NCI-H187 (cell line): Measurements from ENCODE around the gene CA4.

Source experiments
- DNase-seq, 2 experiments: peaks; one replicate each; lab custom pipeline; 2025; lab: John Stamatoyannopoulos, UW

The CA4 gene

GRCh38 chr17:60155427-60155814 lies 5.6 kb downstream of the CA4 start:
- DNase-seq = no peak

GRCh38 chr17:60155815-60156214 lies 6.0 kb downstream of the CA4 start:
- no peak for DNase-seq

- no peak for DNase-seq
Observed at GRCh38 chr17:60156746-60157145, 7.0 kb downstream of the CA4 start.

GRCh38 chr17:60157487-60158040 lies 7.8 kb downstream of the CA4 start:
- DNase-seq = no peak

GRCh38 chr17:60158751-60159478 lies 9.1 kb downstream of the CA4 start:
- DNase-seq = no peak

- no peak for DNase-seq
Observed at GRCh38 chr17:60159479-60159866, 9.7 kb downstream of the CA4 start.

- no peak for DNase-seq
Observed at GRCh38 chr17:60160829-60161501, 11.2 kb downstream of the CA4 start.

- DNase-seq = no peak
Observed at GRCh38 chr17:60161598-60162330, 12.0 kb downstream of the CA4 start.

GRCh38 chr17:60163108-60163784 lies 13.5 kb downstream of the CA4 start:
- no peak for DNase-seq

- DNase-seq = no peak
Observed at GRCh38 chr17:60164164-60164563, 14.4 kb downstream of the CA4 start.

GRCh38 chr17:60164697-60165096 lies 14.9 kb downstream of the CA4 start:
- no peak for DNase-seq

- DNase-seq = no peak
Observed at GRCh38 chr17:60165223-60165622, 15.4 kb downstream of the CA4 start.

GRCh38 chr17:60165971-60166370 lies 16.2 kb downstream of the CA4 start:
- DNase-seq = no peak

GRCh38 chr17:60167065-60167741 lies 17.4 kb downstream of the CA4 start:
- no peak for DNase-seq

- DNase-seq = no peak
Observed at GRCh38 chr17:60168654-60169053, 18.9 kb downstream of the CA4 start.

GRCh38 chr17:60169921-60170817 lies 20.4 kb downstream of the CA4 start:
- no peak for DNase-seq

GRCh38 chr17:60170835-60171752 lies 21.3 kb downstream of the CA4 start:
- peak in 1 of 2 experiments; percentile 19 for DNase-seq

GRCh38 chr17:60171753-60172079 lies 21.9 kb downstream of the CA4 start:
- DNase-seq = no peak

- DNase-seq = no peak
Observed at GRCh38 chr17:60173304-60173819, 23.6 kb downstream of the CA4 start.
